Tongue (tissue), 2 donors: Measurements from ENCODE around the gene FBP1. TPM values are rescaled to one million over a fixed set of nuclear protein-coding genes. Genes with fewer than 3 reads are reported as not detected.

ENCODE experiments used
- DNase-seq: peaks from one replicate; pipeline ENCODE4 v3.0.0-alpha.2; 2015
- total RNA-seq: library from RNA; depleted of rRNA; stranded (reverse); fragments of >200 nt; gene quantifications from one replicate; pipeline ENCODE4 v1.2.3, GENCODE V29; 2014

The FBP1 gene
- total RNA-seq, result 4.4 TPM

GRCh38 chr9:94639061-94639998, at the start of gene FBP1:
TSS of gene FBP1 (minus strand) at chr9:94639518. CDS start at chr9:94639310, 208 bp downstream.
- no peak for DNase-seq

- peak; percentile 44 for DNase-seq
Observed at GRCh38 chr9:94687451-94687850, 48.1 kb upstream of the FBP1 start.

- DNase-seq, result no peak
Observed at GRCh38 chr9:94685359-94685758, 46.0 kb upstream of the FBP1 start.

- peak; percentile 87 for DNase-seq
Observed at GRCh38 chr9:94681508-94681907, 42.2 kb upstream of the FBP1 start.

GRCh38 chr9:94680621-94681020, 41.3 kb upstream of the FBP1 start:
- no peak for DNase-seq

GRCh38 chr9:94680020-94680419, 40.7 kb upstream of the FBP1 start:
- no peak for DNase-seq

- no peak for DNase-seq
Observed at GRCh38 chr9:94679587-94679986, 40.3 kb upstream of the FBP1 start.

GRCh38 chr9:94677929-94678328, 38.6 kb upstream of the FBP1 start:
- DNase-seq, result peak; percentile 48

GRCh38 chr9:94676446-94677131, 37.3 kb upstream of the FBP1 start:
- DNase-seq, result no peak

- DNase-seq, result peak; percentile 52
Observed at GRCh38 chr9:94675008-94675881, 35.9 kb upstream of the FBP1 start.

GRCh38 chr9:94672811-94673487, 33.6 kb upstream of the FBP1 start:
- DNase-seq, result no peak

GRCh38 chr9:94668928-94669729, 29.8 kb upstream of the FBP1 start:
- DNase-seq, result peak; percentile 69

GRCh38 chr9:94668418-94668927, 29.2 kb upstream of the FBP1 start:
- DNase-seq, result no peak

- DNase-seq, result no peak
Observed at GRCh38 chr9:94666364-94667099, 27.2 kb upstream of the FBP1 start.

- DNase-seq, result no peak
Observed at GRCh38 chr9:94665613-94666012, 26.3 kb upstream of the FBP1 start.

- DNase-seq, result no peak
Observed at GRCh38 chr9:94664801-94665200, 25.5 kb upstream of the FBP1 start.

- no peak for DNase-seq
Observed at GRCh38 chr9:94663640-94664039, 24.3 kb upstream of the FBP1 start.

GRCh38 chr9:94663140-94663539, 23.8 kb upstream of the FBP1 start:
- no peak for DNase-seq

- DNase-seq, result no peak
Observed at GRCh38 chr9:94657021-94657725, 17.9 kb upstream of the FBP1 start.
